ENCODE results near the gene INAFM2. TPM values are rescaled to one million over a fixed set of nuclear protein-coding genes. Genes with fewer than 3 reads are reported as not detected.

The INAFM2 gene
- polyA plus RNA-seq, 1 donor from 2014 or later, result 14.8 TPM

- Histone ChIP-seq H3K79me2 (replicated peaks; ENCODE audit: insufficient read depth, low read length) (no peaks in the 10 kb centered on the region), H4K20me1 (ENCODE audit: insufficient read depth) (no peaks in the 10 kb centered on the region), H3K9ac (ENCODE audit: low read length) (no peak overlapping the region), H3K9me3 (ENCODE audit: low read length) (no peaks in the 10 kb centered on the region), H3K36me3 (ENCODE audit: insufficient read depth, low read length) (no peaks in the 10 kb centered on the region), H3K4me3 (ENCODE audit: low read length) (no peak overlapping the region), H3K27me3 (ENCODE audit: insufficient read depth, low read depth, low read length) (no peaks in the 10 kb centered on the region), H3K9me2 (ENCODE audit: insufficient read depth, low read length) (no peaks in the 10 kb centered on the region), H2AFZ (ENCODE audit: low read depth, low read length) (no peak overlapping the region), H3F3A (ENCODE audit: insufficient read depth, low read length, poor library complexity, severe bottlenecking) (no peaks in the 10 kb centered on the region), H3K27ac (ENCODE audit: low read length) (no peak overlapping the region), H3K4me2 (ENCODE audit: low read length) (no peak overlapping the region)
- TF ChIP-seq CTCF (IDR thresholded peaks at IDR 0.05; ENCODE audit: poor library complexity, severe bottlenecking) (peak; percentile 77), EZH2 (IDR thresholded peaks at IDR 0.05; ENCODE audit: borderline replicate concordance, insufficient read depth, low read length, poor library complexity, severe bottlenecking) (no peak), EP300 (conservative IDR thresholded peaks at IDR 0.05; ENCODE audit: poor library complexity, severe bottlenecking) (no peak), MXI1 (conservative IDR thresholded peaks at IDR 0.05; ENCODE audit: poor library complexity, severe bottlenecking) (no peak), TAF1 (IDR thresholded peaks at IDR 0.05; ENCODE audit: low read depth) (no peak), SMC3 (conservative IDR thresholded peaks at IDR 0.05; ENCODE audit: poor library complexity) (peak; percentile 91), REST (IDR thresholded peaks at IDR 0.05; ENCODE audit: borderline replicate concordance) (no peak), POLR2AphosphoS5 (IDR thresholded peaks at IDR 0.05) (no peak), RAD21 (conservative IDR thresholded peaks at IDR 0.05) (peak; percentile 87)
Observed at GRCh38 chr15:40310001-40310959, 13.2 kb upstream of the INAFM2 start.

GRCh38 chr15:40310993-40311392 is 12.5 kb upstream of the INAFM2 start:
- H2AFZ ChIP-seq (ENCODE audit: low read depth, low read length), result no peak overlapping the region
- no peak overlapping the region for H3K27ac ChIP-seq (ENCODE audit: low read length)
- no peaks in the 10 kb centered on the region for H3K9me2 ChIP-seq (ENCODE audit: insufficient read depth, low read length)
- H3K4me2 ChIP-seq (ENCODE audit: low read length), result no peak overlapping the region
- H4K20me1 ChIP-seq (ENCODE audit: insufficient read depth), result no peaks in the 10 kb centered on the region
- H3F3A ChIP-seq (ENCODE audit: insufficient read depth, low read length, poor library complexity, severe bottlenecking), result no peaks in the 10 kb centered on the region
- no peaks in the 10 kb centered on the region for H3K36me3 ChIP-seq (ENCODE audit: insufficient read depth, low read length)
- TF ChIP-seq SMC3 (conservative IDR thresholded peaks at IDR 0.05; ENCODE audit: poor library complexity), result no peak
- no peak for TF ChIP-seq TAF1 (IDR thresholded peaks at IDR 0.05; ENCODE audit: low read depth)
- no peak for TF ChIP-seq EZH2 (IDR thresholded peaks at IDR 0.05; ENCODE audit: borderline replicate concordance, insufficient read depth, low read length, poor library complexity, severe bottlenecking)
- TF ChIP-seq CTCF (IDR thresholded peaks at IDR 0.05; ENCODE audit: poor library complexity, severe bottlenecking), result no peak
- no peak for TF ChIP-seq EP300 (conservative IDR thresholded peaks at IDR 0.05; ENCODE audit: poor library complexity, severe bottlenecking)
- TF ChIP-seq REST (IDR thresholded peaks at IDR 0.05; ENCODE audit: borderline replicate concordance), result no peak
- no peak for TF ChIP-seq RAD21 (conservative IDR thresholded peaks at IDR 0.05)
- TF ChIP-seq MXI1 (conservative IDR thresholded peaks at IDR 0.05; ENCODE audit: poor library complexity, severe bottlenecking), result no peak
- TF ChIP-seq POLR2AphosphoS5 (IDR thresholded peaks at IDR 0.05), result no peak
- H3K9me3 ChIP-seq (ENCODE audit: low read length), result no peaks in the 10 kb centered on the region
- no peak overlapping the region for H3K9ac ChIP-seq (ENCODE audit: low read length)
- no peak overlapping the region for H3K4me3 ChIP-seq (ENCODE audit: low read length)
- no peaks in the 10 kb centered on the region for H3K27me3 ChIP-seq (ENCODE audit: insufficient read depth, low read depth, low read length)
- no peaks in the 10 kb centered on the region for H3K79me2 ChIP-seq (replicated peaks; ENCODE audit: insufficient read depth, low read length)
